Measurements from ENCODE around the gene TWIST1. TPM values are rescaled to one million over a fixed set of nuclear protein-coding genes. Genes with fewer than 3 reads are reported as not detected.

Gene TWIST1
- polyA plus RNA-seq, 1 of the 3 experiments (the other 2 are of a cell fraction) = 170 TPM

GRCh38 chr7:19089378-19089777 lies 28.1 kb downstream of the TWIST1 start (continued):
- TF ChIP-seq GATA2 (CRISPR knock-in tag; IDR thresholded peaks at IDR 0.05) (no peak), TCF12 (IDR thresholded peaks at IDR 0.05) (no peak), SIN3A (IDR thresholded peaks at IDR 0.05; ENCODE audit: borderline replicate concordance, low read depth, low read length) (no peak), EZH2phosphoT487 (IDR thresholded peaks at IDR 0.05; ENCODE audit: borderline replicate concordance, low read depth) (no peak), CTCF (IDR thresholded peaks at IDR 0.05) (no peak)

GRCh38 chr7:19080093-19080492 lies 37.3 kb downstream of the TWIST1 start:
- Histone ChIP-seq H3K4me2 (no peak overlapping the region), H3K9ac (no peak overlapping the region), H3K79me2 (ENCODE audit: insufficient read depth) (peaks cover 80% of the 10 kb centered on the region), H3K4me1 (ENCODE audit: control insufficient read depth in 1 of 2, insufficient read depth in 2 of 2, low read depth in 1 of 2, low read length in 1 of 2) (no peaks in the 10 kb centered on the region; a peak in 1 of 4 replicates), H3K9me2 (no peaks in the 10 kb centered on the region), H3K36me3 (replicated peaks in 1 of 2; ENCODE audit: control insufficient read depth in 1 of 2, insufficient read depth in 2 of 2, low read length in 1 of 2) (peaks cover 42 to 49% of the 10 kb centered on the region in 2 experiments), H3F3A (replicated peaks; ENCODE audit: insufficient read depth) (peaks cover 8% of the 10 kb centered on the region), H4K20me1 (ENCODE audit: insufficient read depth) (no peaks in the 10 kb centered on the region; the same call in 1 of the 2 replicates), H3K27me3 (ENCODE audit: insufficient read depth) (no peaks in the 10 kb centered on the region), H3K27ac (ENCODE audit: low read depth in 2 of 2, low read length in 1 of 2) (no peak overlapping the region), H3K9me3 (no peaks in the 10 kb centered on the region; the same call in 1 of the 2 replicates), H2AFZ (ENCODE audit: low read depth) (no peak overlapping the region), H3K4me3 (ENCODE audit: low read depth in 2 of 2, low read length in 1 of 2) (no peak overlapping the region)
- WGBS (ENCODE audit: low lambda C conversion rate) = 74% methylated on average over 1 of the region's 1 CpG
- ChIA-PET POLR2A (no interaction called here), CTCF (interaction anchor here (1.0 kb wide), 1 partner anchor 16 kb away, joined by 3 read pairs; no protein-coding TSS in a partner anchor)
- no peak for DNase-seq
- TF ChIP-seq RFX5 (IDR thresholded peaks at IDR 0.05; ENCODE audit: low read length) = no peak
- TF ChIP-seq MXI1 (IDR thresholded peaks at IDR 0.05; ENCODE audit: low read depth, low read length) = no peak
- TF ChIP-seq RCOR1 (IDR thresholded peaks at IDR 0.05; ENCODE audit: low read length) = no peak
- TF ChIP-seq FOSL2 (IDR thresholded peaks at IDR 0.05; ENCODE audit: borderline replicate concordance, low read depth) = no peak
- TF ChIP-seq USF2 (IDR thresholded peaks at IDR 0.05; ENCODE audit: borderline replicate concordance, low read depth, low read length) = no peak
- TF ChIP-seq IRF3 (IDR thresholded peaks at IDR 0.05; ENCODE audit: low read depth, low read length) = no peak
- no peak for TF ChIP-seq EP300 (IDR thresholded peaks at IDR 0.05; ENCODE audit: borderline replicate concordance in 1 of 2, low read depth in 1 of 2, low read length in 1 of 2)
- no peak for TF ChIP-seq RAD21 (IDR thresholded peaks at IDR 0.05; ENCODE audit: low read length)
- no peak for TF ChIP-seq YY1 (IDR thresholded peaks at IDR 0.05; ENCODE audit: low read depth)
- TF ChIP-seq JUND (IDR thresholded peaks at IDR 0.05) = no peak
- TF ChIP-seq MEF2A (IDR thresholded peaks at IDR 0.05; ENCODE audit: borderline replicate concordance, low read depth) = no peak
- TF ChIP-seq CTCF (IDR thresholded peaks at IDR 0.05) = no peak
- no peak for TF ChIP-seq GABPA (IDR thresholded peaks at IDR 0.05; ENCODE audit: low read depth)
- no peak for TF ChIP-seq NFIC (IDR thresholded peaks at IDR 0.05; ENCODE audit: borderline replicate concordance)

Data from SK-N-SH (cell line).